G401 (cell line): ENCODE results near the gene PARD3B. TPM values are rescaled to one million over a fixed set of nuclear protein-coding genes. Genes with fewer than 3 reads are reported as not detected.

Experiments used
- DNase-seq: peaks from one replicate; pipeline ENCODE4 v3.0.0-alpha.2; 2015; ENCODE audit warnings: low spot score
- in situ Hi-C: cut with HindIII; loops from 2 replicates; pipeline ENCODE4 v1.10.0; 2016; ENCODE audit warnings: low sequenced_read_pairs, mixed read lengths
- total RNA-seq: library from RNA; depleted of rRNA; stranded (reverse); fragments of >200 nt; shearing (Covaris generic); gene quantifications from 2 replicates; pipeline ENCODE4 v1.2.3, GENCODE V29; 2014

Gene PARD3B
- total RNA-seq, 1 experiment from 2014 or later: 2.2 TPM

DNA sequence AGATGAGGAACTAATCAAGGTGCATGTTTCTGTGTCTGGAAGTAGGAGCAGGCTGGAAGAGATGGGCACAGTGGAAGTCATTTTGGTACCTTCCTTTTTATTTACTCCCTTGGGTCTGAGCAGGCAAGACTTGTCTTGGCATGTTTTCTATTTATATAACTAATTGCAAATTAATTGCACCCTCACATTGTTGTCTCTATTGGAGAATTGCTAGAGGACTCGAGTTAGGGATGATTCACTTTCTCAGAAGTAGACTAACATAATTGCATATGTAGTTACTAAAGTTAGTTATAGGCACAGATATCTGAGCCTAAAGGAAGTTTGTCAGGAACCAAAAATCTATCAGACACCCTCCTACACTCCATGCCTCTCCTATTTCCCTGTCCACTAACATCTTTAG lies 1044.2 kb downstream of the PARD3B start:
- in situ Hi-C loops: no loop called here
- no peak for DNase-seq

- no peak for DNase-seq
- in situ Hi-C loops: no loop called here
Measured at GRCh38 chr2:205590759-205591158, 1045.5 kb downstream of the PARD3B start.

GRCh38 chr2:205593891-205594290 lies 1048.6 kb downstream of the PARD3B start:
- in situ Hi-C loops: no loop called here
- DNase-seq: no peak

DNA sequence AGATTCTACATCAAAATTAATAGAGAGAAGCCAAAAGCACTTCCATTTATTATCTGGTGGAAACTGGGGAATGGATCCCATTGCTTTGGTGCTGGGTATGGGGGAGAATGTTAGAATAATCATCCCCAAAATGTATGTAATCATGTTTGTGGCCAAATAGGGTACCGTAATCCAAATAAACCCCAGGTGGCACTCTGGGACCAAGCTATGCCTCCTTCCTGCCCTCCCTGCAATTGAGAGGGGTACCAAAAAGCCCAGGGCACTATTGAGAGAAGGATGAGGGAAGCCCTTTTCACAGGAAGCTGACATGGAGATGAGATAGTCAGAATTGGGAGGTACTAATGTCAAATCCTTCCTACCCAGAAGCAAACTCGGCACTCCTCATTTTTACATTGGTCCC lies 1051.3 kb downstream of the PARD3B start:
- in situ Hi-C loops: no loop called here

GRCh38 chr2:205605638-205606304 lies 1060.5 kb downstream of the PARD3B start:
- no peak for DNase-seq
- in situ Hi-C loops: no loop called here

More for the DNA sequence above, 1051.3 kb downstream of the PARD3B start:
- no peak for DNase-seq

DNA sequence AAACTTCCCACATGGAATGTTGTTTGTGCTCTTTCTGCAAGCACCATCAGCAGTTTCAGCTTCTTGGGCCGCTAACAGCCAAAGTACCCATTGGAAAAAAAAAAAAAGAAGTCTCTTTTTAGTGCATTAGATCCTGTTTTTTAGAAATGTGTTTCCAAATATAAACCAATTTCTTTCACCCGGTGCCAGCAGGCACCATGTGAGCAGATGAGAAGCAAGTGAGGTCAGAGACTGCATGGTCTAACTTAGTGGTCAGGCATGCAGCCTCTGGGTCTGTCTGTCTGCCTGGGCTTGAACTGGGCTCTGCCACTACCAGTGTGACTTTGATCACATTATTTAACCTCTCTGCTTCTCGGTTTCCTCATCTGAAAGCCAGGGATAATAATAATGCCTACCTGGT lies 1061.9 kb downstream of the PARD3B start:
- in situ Hi-C loops: no loop called here
- no peak for DNase-seq

DNA sequence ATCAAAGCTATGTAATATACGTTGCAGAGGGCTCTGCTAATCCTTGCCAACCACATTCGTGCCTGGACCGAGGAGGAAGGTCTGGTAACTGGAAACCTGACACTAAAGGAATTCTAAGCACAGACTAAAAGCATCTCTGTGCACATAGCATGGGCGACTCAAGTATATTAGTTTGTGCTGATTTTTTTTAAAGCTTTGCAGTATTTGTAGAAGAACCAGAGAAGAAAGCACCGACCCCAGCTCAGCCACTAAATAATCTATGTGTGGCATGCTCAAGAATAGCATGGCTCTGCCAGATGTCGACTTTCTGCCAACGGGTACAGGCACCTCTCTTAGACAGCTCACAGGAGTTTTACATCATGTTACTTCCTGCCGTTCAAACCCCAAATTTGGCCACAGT lies 1063.8 kb downstream of the PARD3B start:
- no peak for DNase-seq
- in situ Hi-C loops: no loop called here

GRCh38 chr2:205610437-205610836 lies 1065.2 kb downstream of the PARD3B start:
- in situ Hi-C loops: no loop called here
- no peak for DNase-seq

DNA sequence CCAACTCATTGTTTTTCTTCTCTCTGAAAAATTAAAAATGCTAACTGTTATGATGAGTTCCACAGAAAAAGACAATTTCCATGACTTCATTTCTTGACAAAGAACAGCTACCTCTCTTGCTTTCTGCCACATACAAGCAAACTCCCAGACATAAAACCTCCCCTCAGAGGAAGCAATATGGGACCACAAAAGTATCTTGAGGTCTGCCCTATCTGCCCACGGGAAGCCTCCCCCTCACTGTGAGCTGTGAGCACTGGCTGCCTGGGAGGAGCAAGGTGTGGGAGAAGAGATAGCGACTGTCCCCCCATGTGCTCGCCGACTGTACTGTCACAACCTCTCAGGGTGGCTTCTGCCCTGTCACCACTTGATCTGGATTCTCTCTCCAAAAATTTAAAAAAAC lies 1067.4 kb downstream of the PARD3B start:
- in situ Hi-C loops: no loop called here
- no peak for DNase-seq

DNA sequence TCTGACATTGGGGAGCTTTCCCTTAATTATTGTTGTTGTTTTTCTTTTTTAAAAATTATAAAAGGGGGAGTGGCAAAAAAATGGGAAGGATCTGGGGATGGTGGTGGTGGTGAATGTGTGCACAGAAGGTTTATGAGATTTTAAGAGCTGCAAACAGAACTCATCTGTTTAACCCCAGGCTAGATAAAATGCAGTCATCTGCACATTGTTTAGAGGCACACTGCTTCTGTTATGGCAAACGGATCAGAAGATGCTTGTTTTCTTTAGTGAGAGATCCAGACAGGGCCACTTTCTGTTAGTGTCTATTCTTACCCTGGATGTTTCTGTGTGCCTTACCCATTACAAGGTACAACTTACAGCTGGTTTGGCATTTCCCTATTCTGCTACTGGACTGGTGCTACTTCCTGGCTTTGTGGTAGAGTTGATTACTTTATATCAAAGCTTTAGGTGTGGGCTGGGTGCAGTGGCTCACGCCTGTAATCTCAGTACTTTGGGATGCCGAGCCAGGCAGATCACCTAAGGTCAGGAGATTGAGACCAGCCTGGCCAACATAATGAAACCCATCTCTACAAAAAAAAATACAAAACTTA lies 1068.8 kb downstream of the PARD3B start:
- in situ Hi-C loops: no loop called here
- no peak for DNase-seq

DNA sequence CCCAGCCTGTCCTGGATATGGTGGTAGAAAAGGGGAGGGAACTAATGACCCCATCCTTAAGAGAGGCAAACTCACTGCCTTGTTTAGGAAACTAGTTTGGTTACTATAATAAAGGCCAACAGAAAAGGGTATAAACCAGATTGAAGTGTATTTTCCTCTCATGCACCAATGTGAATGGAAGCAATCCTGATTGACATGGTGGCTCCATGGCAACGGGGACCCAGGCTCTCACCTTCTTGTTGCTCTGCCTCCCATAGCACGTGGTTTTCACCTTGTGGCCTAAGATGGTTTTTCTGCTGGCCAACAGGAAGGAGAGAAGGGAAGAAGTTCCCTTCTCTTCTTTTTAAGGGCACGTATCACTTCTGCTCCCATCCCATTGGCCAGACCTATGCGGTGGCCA lies 1069.7 kb downstream of the PARD3B start:
- in situ Hi-C loops: no loop called here

GRCh38 chr2:205617905-205618304 lies 1072.6 kb downstream of the PARD3B start:
- in situ Hi-C loops: no loop called here
- DNase-seq: no peak

More for the DNA sequence above, 1069.7 kb downstream of the PARD3B start:
- DNase-seq: no peak

- in situ Hi-C loops: no loop called here
- no peak for DNase-seq
Measured at GRCh38 chr2:205619600-205619999, 1074.3 kb downstream of the PARD3B start.

- no peak for DNase-seq
- in situ Hi-C loops: no loop called here
Measured at GRCh38 chr2:205627085-205627484, 1081.8 kb downstream of the PARD3B start.

- DNase-seq: no peak
- in situ Hi-C loops: no loop called here
Measured at GRCh38 chr2:205628422-205628821, 1083.1 kb downstream of the PARD3B start.

GRCh38 chr2:205629091-205629776 lies 1084.0 kb downstream of the PARD3B start:
- in situ Hi-C loops: no loop called here
- DNase-seq: no peak

DNA sequence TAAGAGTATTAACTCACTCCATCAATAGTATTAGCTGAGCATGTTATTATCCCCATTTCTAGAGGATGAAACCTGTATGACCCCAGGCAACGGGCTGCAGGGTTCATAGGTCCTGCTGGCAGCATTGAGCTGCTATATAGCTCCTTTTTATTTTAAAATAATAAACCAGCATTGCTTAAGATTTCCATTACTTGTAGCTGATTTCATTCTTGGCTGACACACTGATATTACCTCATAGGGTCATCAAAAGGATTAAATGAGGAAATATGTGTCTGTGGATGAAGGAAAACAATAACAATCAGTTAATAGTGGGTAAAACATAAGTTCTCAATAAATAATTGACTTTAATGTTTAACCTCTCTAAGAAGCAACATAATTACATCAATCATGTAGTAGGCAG lies 1088.7 kb downstream of the PARD3B start:
- no peak for DNase-seq
- in situ Hi-C loops: no loop called here

DNA sequence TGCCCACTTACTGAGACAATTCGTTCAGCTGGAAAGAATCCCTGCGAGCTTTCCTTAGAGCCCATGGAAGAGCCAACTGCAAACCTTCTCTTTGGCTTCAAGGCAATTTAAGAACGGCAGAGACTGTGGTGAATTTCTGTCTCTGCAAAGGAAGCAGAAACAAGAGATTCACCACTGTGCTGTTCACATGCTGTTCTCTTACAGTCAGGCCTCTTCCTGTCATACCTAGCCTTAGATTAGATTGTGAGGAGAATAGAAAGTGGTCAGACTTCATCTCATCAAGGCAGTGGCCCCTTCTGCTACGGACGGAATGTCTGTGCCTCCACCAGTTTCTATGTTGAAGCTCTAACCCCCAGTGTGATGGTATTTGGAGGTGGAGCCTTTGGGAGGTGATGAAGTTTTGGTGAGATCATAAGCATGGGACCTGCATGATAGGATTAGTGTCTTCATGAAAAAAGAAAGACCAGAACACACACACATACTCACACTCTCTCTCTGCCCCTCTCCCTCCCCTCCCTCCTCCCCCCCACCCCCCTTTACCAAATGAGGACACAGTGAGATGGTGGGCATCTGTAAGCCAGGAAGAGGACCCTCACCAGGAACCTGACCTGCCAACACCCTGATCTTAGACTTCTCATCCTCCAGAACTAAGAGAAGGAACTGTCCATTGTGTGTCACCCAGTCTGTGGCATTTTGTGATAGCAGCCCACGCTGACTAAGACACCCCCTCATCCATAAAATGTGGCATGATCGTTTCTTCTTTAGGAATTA lies 1091.5 kb downstream of the PARD3B start:
- no peak for DNase-seq

DNA sequence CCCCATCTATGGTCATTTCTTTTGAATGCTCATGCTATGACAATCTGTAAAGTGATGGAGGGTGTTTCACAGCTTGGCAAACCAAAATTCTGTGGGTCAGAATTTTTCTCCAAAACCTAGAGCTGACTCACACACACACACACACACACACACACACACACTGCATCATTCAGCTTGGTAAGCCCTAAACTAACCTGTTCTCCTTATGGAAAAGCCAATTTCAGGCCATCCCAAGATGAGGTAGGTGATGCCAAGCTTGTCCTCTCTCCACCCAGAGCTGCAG lies 1092.0 kb downstream of the PARD3B start:
- no peak for DNase-seq
- in situ Hi-C loops: no loop called here

More for the DNA sequence above, 1091.5 kb downstream of the PARD3B start:
- in situ Hi-C loops: no loop called here
